HepG2 (cell line): ENCODE data around the gene SP110. TPM values are rescaled to one million over a fixed set of nuclear protein-coding genes. Genes with fewer than 3 reads are reported as not detected.

Experiments used
- AGO2 ChIP-seq: fragments of 200-400 bp; formaldehyde crosslinking; optimal IDR thresholded peaks from 2 replicates; pipeline ENCODE3; 2017; ENCODE audit warnings: mild to moderate bottlenecking, low read depth, low read length, moderate library complexity
- CEBPG ChIP-seq: IDR thresholded peaks from 2 replicates; pipeline ENCODE4 v1.6.1; 2016
- DMAP1 ChIP-seq: IDR thresholded peaks from 2 replicates; pipeline ENCODE4 v1.6.1; 2016
- IKZF1 ChIP-seq: fragments of 450-650 bp; IDR thresholded peaks from 2 replicates; pipeline ENCODE4 v1.7.1; 2016
- KLF9 ChIP-seq: IDR thresholded peaks from 2 replicates; pipeline ENCODE4 v1.6.1; 2016; ENCODE audit warnings: low read depth
- NPAS2 ChIP-seq: sonication (generic); formaldehyde crosslinking; IDR thresholded peaks from 2 replicates; pipeline ENCODE4 v1.8.0; 2022; ENCODE audit warnings: mild to moderate bottlenecking, missing genetic modification reagents, borderline replicate concordance
- SALL1 ChIP-seq: sonication (generic); formaldehyde crosslinking; IDR thresholded peaks from 2 replicates; pipeline ENCODE4 v1.8.0; 2022; ENCODE audit warnings: mild to moderate bottlenecking, missing genetic modification reagents
- ZBTB21 ChIP-seq: sonication (generic); formaldehyde crosslinking; IDR thresholded peaks from 2 replicates; pipeline ENCODE4 v1.4.0; 2020; ENCODE audit warnings: missing genetic modification reagents
- ZNF253 ChIP-seq: sonication (generic); formaldehyde crosslinking; IDR thresholded peaks from 2 replicates; pipeline ENCODE4 v1.8.0; 2022; ENCODE audit warnings: mild to moderate bottlenecking, missing genetic modification reagents, borderline replicate concordance
- ZNF33B ChIP-seq: sonication (generic); formaldehyde crosslinking; IDR thresholded peaks from 2 replicates; pipeline ENCODE4 v1.5.1; 2020; ENCODE audit warnings: mild to moderate bottlenecking, missing genetic modification reagents
- ZNF382 ChIP-seq: sonication (generic); formaldehyde crosslinking; IDR thresholded peaks from 2 replicates; pipeline ENCODE4 v1.5.0; 2020; ENCODE audit warnings: missing genetic modification reagents, mild to moderate bottlenecking, borderline replicate concordance
- ZNF496 ChIP-seq: sonication (generic); formaldehyde crosslinking; IDR thresholded peaks from 2 replicates; pipeline ENCODE4 v1.8.1; 2023; ENCODE audit warnings: mild to moderate bottlenecking, moderate library complexity, missing genetic modification reagents; ENCODE audit not compliant: insufficient replicate concordance
- ZNF619 ChIP-seq: sonication (generic); formaldehyde crosslinking; IDR thresholded peaks from 2 replicates; pipeline ENCODE4 v1.4.0; 2020; ENCODE audit warnings: mild to moderate bottlenecking, missing genetic modification reagents
- ZNF720 ChIP-seq: sonication (generic); formaldehyde crosslinking; IDR thresholded peaks from 2 replicates; pipeline ENCODE4 v1.4.0; 2020; ENCODE audit warnings: missing genetic modification reagents
- ZNF766 ChIP-seq: sonication (generic); formaldehyde crosslinking; IDR thresholded peaks from 2 replicates; pipeline ENCODE4 v1.5.0; 2020; ENCODE audit warnings: missing genetic modification reagents, borderline replicate concordance
- ZNF773 ChIP-seq: sonication (generic); formaldehyde crosslinking; IDR thresholded peaks from 2 replicates; pipeline ENCODE4 v1.4.0; 2020; ENCODE audit warnings: missing genetic modification reagents, borderline replicate concordance
- ZNF816 ChIP-seq: sonication (generic); formaldehyde crosslinking; IDR thresholded peaks from 2 replicates; pipeline ENCODE4 v1.8.0; 2022; ENCODE audit warnings: missing genetic modification reagents, mild to moderate bottlenecking, borderline replicate concordance
- ZSCAN21 ChIP-seq: sonication (generic); formaldehyde crosslinking; IDR thresholded peaks from 2 replicates; pipeline ENCODE4 v1.8.0; 2022; ENCODE audit warnings: mild to moderate bottlenecking, missing genetic modification reagents, moderate library complexity, borderline replicate concordance
- ZSCAN29 ChIP-seq: sonication (generic); formaldehyde crosslinking; conservative IDR thresholded peaks from 2 replicates; pipeline ENCODE4 v1.4.0; 2020; ENCODE audit warnings: mild to moderate bottlenecking, missing genetic modification reagents
- polyA plus RNA-seq, 8 experiments: library from polyadenylated mRNA; depleted of rRNA in 3 of 8; stranded (reverse) in 7 of 8; unstranded in 1 of 8; fragments of >200 nt; fragmentation: Illumina TruSeq in 4 of 8; extraction: Trizol in 4 of 8; gene quantifications; 2 replicates each; pipeline versions ENCODE4 v1.2.1 to v1.2.3, GENCODE V29; 2011 to 2016; ENCODE audit warnings: low read depth in 4 of 8, missing spikeins in 1 of 8, mixed read lengths in 1 of 8; ENCODE audit not compliant: insufficient read depth in 1 of 8
- total RNA-seq, 5 experiments: library from RNA; depleted of rRNA; stranded (reverse); fragments of >200 nt; fragmentation: Illumina TruSeq; extraction: Trizol; gene quantifications; 2 replicates each; pipeline ENCODE4 v1.2.3, GENCODE V29; 2016; ENCODE audit warnings: low read depth in 1 of 5
- TF ChIP-seq, protein P1 (sequence below): sonication (generic); formaldehyde crosslinking; IDR thresholded peaks from 2 replicates; pipeline ENCODE4 v1.8.1; 2022; ENCODE audit warnings: mild to moderate bottlenecking, missing genetic modification reagents
- TF ChIP-seq, protein P2 (sequence below): sonication (generic); formaldehyde crosslinking; IDR thresholded peaks from 2 replicates; pipeline ENCODE4 v1.4.0; 2020; ENCODE audit warnings: missing genetic modification reagents, borderline replicate concordance
- TF ChIP-seq, protein P3 (sequence below): sonication (generic); formaldehyde crosslinking; IDR thresholded peaks from 2 replicates; pipeline ENCODE4 v1.5.0; 2020; ENCODE audit warnings: missing genetic modification reagents
- TF ChIP-seq, protein P4 (sequence below): sonication (generic); formaldehyde crosslinking; IDR thresholded peaks from 2 replicates; pipeline ENCODE4 v1.5.0; 2020; ENCODE audit warnings: missing genetic modification reagents
- TF ChIP-seq, protein P5 (sequence below): conservative IDR thresholded peaks from 2 replicates; pipeline ENCODE4 v1.6.1; 2018; ENCODE audit warnings: missing genetic modification reagents

SP110 gene
- total and polyA plus RNA-seq, 2 of the 13 experiments (the other 11 are each of a cell fraction or from before 2014, with no cell fraction given), result 7.9 to 10.4 TPM

DNA sequence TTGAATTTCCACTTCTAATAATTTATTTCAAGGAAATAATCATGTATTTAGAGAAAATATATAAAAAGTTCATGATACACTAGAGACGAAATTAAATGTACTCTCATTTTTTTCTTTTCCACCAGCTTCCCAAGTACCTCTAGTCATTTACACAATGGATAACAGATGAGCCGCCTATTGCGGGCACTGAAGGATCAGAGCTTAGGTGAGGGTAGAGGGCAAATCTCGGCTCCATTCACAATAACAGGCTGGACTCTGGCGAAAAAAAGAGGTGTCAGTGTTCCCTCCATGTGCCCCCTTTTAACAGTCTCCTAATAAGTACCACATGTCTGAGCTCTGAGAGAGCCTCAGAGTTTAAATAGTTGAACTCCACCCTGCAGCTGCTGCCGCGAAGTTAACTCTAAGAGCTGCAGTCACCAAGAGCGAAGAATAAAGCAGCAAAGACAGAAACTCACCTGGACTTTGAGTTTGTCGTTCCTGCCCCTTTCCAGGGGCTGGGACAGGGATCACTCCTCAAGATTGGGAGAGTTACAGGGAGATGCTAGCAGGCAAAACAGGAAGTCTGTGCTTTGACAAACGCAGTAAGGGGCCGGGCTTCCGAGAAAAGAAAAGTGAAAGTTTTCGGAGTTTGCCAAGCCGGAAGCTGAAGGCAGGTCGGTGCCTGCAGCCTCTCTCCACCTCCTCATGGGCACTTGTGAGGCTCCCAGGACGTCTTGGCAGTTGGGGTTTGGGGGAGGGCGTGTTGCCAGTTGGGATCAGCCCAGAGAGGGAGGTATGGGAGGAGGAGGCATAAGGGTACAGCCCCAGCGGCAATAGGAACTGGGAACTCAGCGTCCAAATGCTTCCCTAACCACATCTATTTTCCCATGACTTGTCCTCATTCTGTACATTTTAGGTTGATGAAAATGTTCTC, at the start of gene SP110 (continued):
- TF ChIP-seq, protein P1, sequence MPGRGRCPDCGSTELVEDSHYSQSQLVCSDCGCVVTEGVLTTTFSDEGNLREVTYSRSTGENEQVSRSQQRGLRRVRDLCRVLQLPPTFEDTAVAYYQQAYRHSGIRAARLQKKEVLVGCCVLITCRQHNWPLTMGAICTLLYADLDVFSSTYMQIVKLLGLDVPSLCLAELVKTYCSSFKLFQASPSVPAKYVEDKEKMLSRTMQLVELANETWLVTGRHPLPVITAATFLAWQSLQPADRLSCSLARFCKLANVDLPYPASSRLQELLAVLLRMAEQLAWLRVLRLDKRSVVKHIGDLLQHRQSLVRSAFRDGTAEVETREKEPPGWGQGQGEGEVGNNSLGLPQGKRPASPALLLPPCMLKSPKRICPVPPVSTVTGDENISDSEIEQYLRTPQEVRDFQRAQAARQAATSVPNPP (CRISPR knock-in tag), result no peak
- TF ChIP-seq CEBPG, result no peak
- TF ChIP-seq ZNF382 (CRISPR knock-in tag), result no peak
- TF ChIP-seq ZBTB21 (CRISPR knock-in tag), result no peak
- peak; percentile 50; the same call in 1 of the 2 replicates for TF ChIP-seq DMAP1
- TF ChIP-seq ZSCAN29 (CRISPR knock-in tag), result 0 out of 2 replicates have a peak, but pooled peaks have one; percentile 41
- no peak for TF ChIP-seq NPAS2
- TF ChIP-seq ZSCAN21 (CRISPR knock-in tag), result 0 out of 2 replicates have a peak, but pooled peaks have one; percentile 38
- TF ChIP-seq ZNF33B (CRISPR knock-in tag), result no peak
- TF ChIP-seq ZNF773 (CRISPR knock-in tag), result no peak
- no peak for TF ChIP-seq ZNF619 (CRISPR knock-in tag)
- no peak for TF ChIP-seq ZNF766 (CRISPR knock-in tag)
- no peak for TF ChIP-seq AGO2
- TF ChIP-seq, protein P2, sequence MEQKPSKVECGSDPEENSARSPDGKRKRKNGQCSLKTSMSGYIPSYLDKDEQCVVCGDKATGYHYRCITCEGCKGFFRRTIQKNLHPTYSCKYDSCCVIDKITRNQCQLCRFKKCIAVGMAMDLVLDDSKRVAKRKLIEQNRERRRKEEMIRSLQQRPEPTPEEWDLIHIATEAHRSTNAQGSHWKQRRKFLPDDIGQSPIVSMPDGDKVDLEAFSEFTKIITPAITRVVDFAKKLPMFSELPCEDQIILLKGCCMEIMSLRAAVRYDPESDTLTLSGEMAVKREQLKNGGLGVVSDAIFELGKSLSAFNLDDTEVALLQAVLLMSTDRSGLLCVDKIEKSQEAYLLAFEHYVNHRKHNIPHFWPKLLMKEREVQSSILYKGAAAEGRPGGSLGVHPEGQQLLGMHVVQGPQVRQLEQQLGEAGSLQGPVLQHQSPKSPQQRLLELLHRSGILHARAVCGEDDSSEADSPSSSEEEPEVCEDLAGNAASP, result no peak
- TF ChIP-seq, protein P3, sequence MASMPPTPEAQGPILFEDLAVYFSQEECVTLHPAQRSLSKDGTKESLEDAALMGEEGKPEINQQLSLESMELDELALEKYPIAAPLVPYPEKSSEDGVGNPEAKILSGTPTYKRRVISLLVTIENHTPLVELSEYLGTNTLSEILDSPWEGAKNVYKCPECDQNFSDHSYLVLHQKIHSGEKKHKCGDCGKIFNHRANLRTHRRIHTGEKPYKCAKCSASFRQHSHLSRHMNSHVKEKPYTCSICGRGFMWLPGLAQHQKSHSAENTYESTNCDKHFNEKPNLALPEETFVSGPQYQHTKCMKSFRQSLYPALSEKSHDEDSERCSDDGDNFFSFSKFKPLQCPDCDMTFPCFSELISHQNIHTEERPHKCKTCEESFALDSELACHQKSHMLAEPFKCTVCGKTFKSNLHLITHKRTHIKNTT, result no peak
- TF ChIP-seq ZNF816 (CRISPR knock-in tag), result no peak
- TF ChIP-seq SALL1 (CRISPR knock-in tag), result peak; percentile 79
- TF ChIP-seq, protein P4, sequence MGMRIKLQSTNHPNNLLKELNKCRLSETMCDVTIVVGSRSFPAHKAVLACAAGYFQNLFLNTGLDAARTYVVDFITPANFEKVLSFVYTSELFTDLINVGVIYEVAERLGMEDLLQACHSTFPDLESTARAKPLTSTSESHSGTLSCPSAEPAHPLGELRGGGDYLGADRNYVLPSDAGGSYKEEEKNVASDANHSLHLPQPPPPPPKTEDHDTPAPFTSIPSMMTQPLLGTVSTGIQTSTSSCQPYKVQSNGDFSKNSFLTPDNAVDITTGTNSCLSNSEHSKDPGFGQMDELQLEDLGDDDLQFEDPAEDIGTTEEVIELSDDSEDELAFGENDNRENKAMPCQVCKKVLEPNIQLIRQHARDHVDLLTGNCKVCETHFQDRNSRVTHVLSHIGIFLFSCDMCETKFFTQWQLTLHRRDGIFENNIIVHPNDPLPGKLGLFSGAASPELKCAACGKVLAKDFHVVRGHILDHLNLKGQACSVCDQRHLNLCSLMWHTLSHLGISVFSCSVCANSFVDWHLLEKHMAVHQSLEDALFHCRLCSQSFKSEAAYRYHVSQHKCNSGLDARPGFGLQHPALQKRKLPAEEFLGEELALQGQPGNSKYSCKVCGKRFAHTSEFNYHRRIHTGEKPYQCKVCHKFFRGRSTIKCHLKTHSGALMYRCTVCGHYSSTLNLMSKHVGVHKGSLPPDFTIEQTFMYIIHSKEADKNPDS (CRISPR knock-in tag), result no peak
- TF ChIP-seq ZNF496 (CRISPR knock-in tag), result no peak
- TF ChIP-seq, protein P5, sequence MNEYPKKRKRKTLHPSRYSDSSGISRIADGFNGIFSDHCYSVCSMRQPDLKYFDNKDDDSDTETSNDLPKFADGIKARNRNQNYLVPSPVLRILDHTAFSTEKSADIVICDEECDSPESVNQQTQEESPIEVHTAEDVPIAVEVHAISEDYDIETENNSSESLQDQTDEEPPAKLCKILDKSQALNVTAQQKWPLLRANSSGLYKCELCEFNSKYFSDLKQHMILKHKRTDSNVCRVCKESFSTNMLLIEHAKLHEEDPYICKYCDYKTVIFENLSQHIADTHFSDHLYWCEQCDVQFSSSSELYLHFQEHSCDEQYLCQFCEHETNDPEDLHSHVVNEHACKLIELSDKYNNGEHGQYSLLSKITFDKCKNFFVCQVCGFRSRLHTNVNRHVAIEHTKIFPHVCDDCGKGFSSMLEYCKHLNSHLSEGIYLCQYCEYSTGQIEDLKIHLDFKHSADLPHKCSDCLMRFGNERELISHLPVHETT, result no peak
- no peak for TF ChIP-seq IKZF1
- no peak for TF ChIP-seq ZNF720 (CRISPR knock-in tag)
- TF ChIP-seq KLF9, result no peak
- TF ChIP-seq ZNF253, result 0 out of 2 replicates have a peak, but pooled peaks have one; percentile 20
